Panc1 (cell line): ENCODE measurements around the gene HS2ST1. TPM values are rescaled to one million over a fixed set of nuclear protein-coding genes. Genes with fewer than 3 reads are reported as not detected.

ENCODE experiments used
- ATAC-seq: fragments of 200-7000 bp; cut with Tn5 transposase; 2 replicates; pipeline ENCODE4 v1.9.1; 2020; ENCODE audit warnings: mild to moderate bottlenecking, moderate library complexity
- BruUV-seq: library from RNA; stranded (reverse); fragments of 400-500 nt; replicated peaks from 2 replicates; lab custom pipeline; 2021; lab: Mats Ljungman, UMichigan
- CTCF ChIA-PET: fragments of 300-600 bp; sonication (Branson Sonifier 250); formaldehyde crosslinking; loops from one replicate; lab custom pipeline; 2022; ENCODE audit warnings: antibody characterized with exemption; lab: Charles Lee
- POLR2A ChIA-PET: fragments of 300-600 bp; sonication (Branson Sonifier 250); formaldehyde crosslinking; loops from one replicate; lab custom pipeline; 2022; ENCODE audit warnings: antibody characterized with exemption; lab: Charles Lee
- DNase-seq: peaks from one replicate; pipeline ENCODE4 v3.0.0-alpha.2; 2010; ENCODE audit warnings: low read depth, low spot score
- H3K27ac ChIP-seq: 2 replicates; pipeline ENCODE4 v1.5.1; 2011; ENCODE audit warnings: mild to moderate bottlenecking, low read length, inconsistent platforms
- H3K27me3 ChIP-seq: fragments of 200-500 bp; sonication (Bioruptor generic); 2 replicates; pipeline ENCODE4 v1.6.0; 2014; ENCODE audit warnings: low read length, inconsistent platforms; ENCODE audit not compliant: control insufficient read depth, insufficient read depth
- H3K36me3 ChIP-seq: fragments of 200-500 bp; sonication (Bioruptor generic); 2 replicates; pipeline ENCODE4 v1.5.1; 2014; ENCODE audit warnings: inconsistent platforms, mild to moderate bottlenecking, low read length, moderate library complexity; ENCODE audit not compliant: control insufficient read depth, insufficient read depth
- H3K4me1 ChIP-seq: 2 replicates; pipeline ENCODE4 v1.5.1; 2011; ENCODE audit warnings: inconsistent platforms, mild to moderate bottlenecking, low read length, moderate library complexity; ENCODE audit not compliant: control insufficient read depth, insufficient read depth
- H3K4me3 ChIP-seq, 2 experiments: 2 replicates each; pipeline ENCODE4 v1.5.1; 2011 to 2012; ENCODE audit warnings: low read depth in 2 of 2, low read length in 2 of 2, mild to moderate bottlenecking in 2 of 2, inconsistent platforms in 1 of 2, moderate library complexity in 1 of 2
- H3K9me3 ChIP-seq: fragments of 200-500 bp; sonication (Bioruptor generic); 2 replicates; pipeline ENCODE4 v1.5.1; 2014; ENCODE audit warnings: low read depth, mild to moderate bottlenecking, inconsistent platforms, low read length, moderate library complexity; ENCODE audit not compliant: control insufficient read depth, insufficient read depth
- CTCF ChIP-seq: fragments of 450-650 bp; IDR thresholded peaks from 2 replicates; pipeline ENCODE4 v1.5.1; 2017; ENCODE audit warnings: mild to moderate bottlenecking
- POLR2AphosphoS5 ChIP-seq: IDR thresholded peaks from 2 replicates; pipeline ENCODE4 v1.6.1; 2012; ENCODE audit warnings: mild to moderate bottlenecking, low read depth, low read length, moderate library complexity
- REST ChIP-seq, 2 experiments: IDR thresholded peaks; 2 replicates each; pipeline ENCODE4 v1.6.1; 2011 to 2012; ENCODE audit warnings: low read depth in 2 of 2, control low read depth in 1 of 2, low read length in 1 of 2, mild to moderate bottlenecking in 1 of 2, moderate library complexity in 1 of 2; ENCODE audit not compliant: insufficient read depth in 1 of 2
- SIN3A ChIP-seq: IDR thresholded peaks from 2 replicates; pipeline ENCODE4 v1.6.1; 2012; ENCODE audit warnings: low read depth, mild to moderate bottlenecking, low read length, moderate library complexity, borderline replicate concordance; ENCODE audit not compliant: insufficient read depth
- TCF7L2 ChIP-seq: IDR thresholded peaks from 2 replicates; pipeline ENCODE4 v1.6.1; 2011; ENCODE audit warnings: mild to moderate bottlenecking, low read depth, low read length, inconsistent platforms
- in situ Hi-C: cut with HindIII; loops from 2 replicates; pipeline ENCODE4 v1.10.0; 2016; ENCODE audit warnings: low sequenced_read_pairs, low pct_unique_long_range_greater_than_20kb
- intact Hi-C: fragments of 100-400 bp; cut with micrococcal nuclease; formaldehyde crosslinking; loops from one replicate; pipeline ENCODE4 v1.10.0; 2022; ENCODE audit not compliant: unreplicated experiment
- total RNA-seq: library from RNA; stranded (reverse); gene quantifications from one replicate; pipeline ENCODE4 v1.2.1, GENCODE V29; 2021; ENCODE audit not compliant: unreplicated experiment

The HS2ST1 gene
- total RNA-seq, 1 experiment from 2014 or later = 81.0 TPM

- Histone ChIP-seq H3K36me3 (no peaks in the 10 kb centered on the region), H3K27me3 (no peaks in the 10 kb centered on the region), H3K27ac (no peak overlapping the region), H3K4me3 (no peak overlapping the region), H3K4me1 (peaks cover 15% of the 10 kb centered on the region; the same call in 1 of the 2 replicates), H3K9me3 (no peaks in the 10 kb centered on the region)
- in situ Hi-C loops = no loop called here
- ChIA-PET CTCF (interaction anchor here (0.7 to 1.3 kb wide), 3 partner anchors 16 to 1205 kb away, joined by 3 to 6 read pairs (median 5); no protein-coding TSS in a partner anchor), POLR2A (no interaction called here)
- intact Hi-C loops = no loop called here
- no TSS peak for BruUV-seq
- ATAC-seq = no peak
- TF ChIP-seq POLR2AphosphoS5 (no peak), TCF7L2 (no peak), SIN3A (no peak), REST (IDR thresholded peaks at IDR 0.05; ENCODE audit: insufficient read depth in 1 of 2, low read depth in 2 of 2, low read length in 1 of 2) (no peak), CTCF (no peak)
- no peak for DNase-seq
Observed at GRCh38 chr1:86975993-86976550, 61.6 kb downstream of the HS2ST1 start.

GRCh38 chr1:86976664-86977063, 62.2 kb downstream of the HS2ST1 start:
- Histone ChIP-seq H3K27me3 (no peaks in the 10 kb centered on the region), H3K27ac (no peak overlapping the region), H3K36me3 (no peaks in the 10 kb centered on the region), H3K4me3 (no peak overlapping the region), H3K4me1 (peaks cover 9% of the 10 kb centered on the region; the same call in 1 of the 2 replicates), H3K9me3 (no peaks in the 10 kb centered on the region)
- intact Hi-C loops = no loop called here
- no TSS peak for BruUV-seq
- POLR2A ChIA-PET = no interaction called here
- in situ Hi-C loops = no loop called here
- CTCF ChIA-PET = interaction anchor here (0.7 to 1.3 kb wide), 3 partner anchors 15 to 1204 kb away, joined by 3 to 6 read pairs (median 5); no protein-coding TSS in a partner anchor
- TF ChIP-seq TCF7L2 (no peak), REST (IDR thresholded peaks at IDR 0.05; ENCODE audit: insufficient read depth in 1 of 2, low read depth in 2 of 2, low read length in 1 of 2) (no peak), SIN3A (no peak), CTCF (no peak), POLR2AphosphoS5 (no peak)
- DNase-seq (no peak), ATAC-seq (no peak)
